ENCODE measurements around the gene BPIFA1.

DNA sequence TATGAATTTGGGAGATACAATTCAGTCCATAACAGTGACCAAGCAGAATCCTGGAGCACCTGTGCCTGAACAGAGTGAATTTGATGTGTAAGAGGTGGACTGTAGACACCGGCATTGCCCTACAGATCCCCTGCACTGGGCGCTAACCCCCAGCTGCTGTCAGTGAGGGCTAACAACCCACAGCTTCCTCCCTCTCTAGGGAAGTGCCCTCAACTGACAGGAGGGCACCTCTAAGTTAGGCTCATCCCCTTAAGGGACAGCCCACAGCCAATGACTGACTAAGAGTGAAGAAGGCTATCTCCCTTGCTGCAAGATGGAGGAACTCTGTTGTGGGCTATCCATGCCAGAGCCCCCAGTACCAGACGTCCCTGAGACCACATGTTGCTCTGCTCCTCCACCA, 31.9 kb downstream of the BPIFA1 start:
- TF ChIP-seq, protein P1, sequence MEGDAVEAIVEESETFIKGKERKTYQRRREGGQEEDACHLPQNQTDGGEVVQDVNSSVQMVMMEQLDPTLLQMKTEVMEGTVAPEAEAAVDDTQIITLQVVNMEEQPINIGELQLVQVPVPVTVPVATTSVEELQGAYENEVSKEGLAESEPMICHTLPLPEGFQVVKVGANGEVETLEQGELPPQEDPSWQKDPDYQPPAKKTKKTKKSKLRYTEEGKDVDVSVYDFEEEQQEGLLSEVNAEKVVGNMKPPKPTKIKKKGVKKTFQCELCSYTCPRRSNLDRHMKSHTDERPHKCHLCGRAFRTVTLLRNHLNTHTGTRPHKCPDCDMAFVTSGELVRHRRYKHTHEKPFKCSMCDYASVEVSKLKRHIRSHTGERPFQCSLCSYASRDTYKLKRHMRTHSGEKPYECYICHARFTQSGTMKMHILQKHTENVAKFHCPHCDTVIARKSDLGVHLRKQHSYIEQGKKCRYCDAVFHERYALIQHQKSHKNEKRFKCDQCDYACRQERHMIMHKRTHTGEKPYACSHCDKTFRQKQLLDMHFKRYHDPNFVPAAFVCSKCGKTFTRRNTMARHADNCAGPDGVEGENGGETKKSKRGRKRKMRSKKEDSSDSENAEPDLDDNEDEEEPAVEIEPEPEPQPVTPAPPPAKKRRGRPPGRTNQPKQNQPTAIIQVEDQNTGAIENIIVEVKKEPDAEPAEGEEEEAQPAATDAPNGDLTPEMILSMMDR (IDR thresholded peaks at IDR 0.05), result no peak
- TF ChIP-seq POLR2AphosphoS5 (IDR thresholded peaks at IDR 0.05) (no peak), POLR2A (IDR thresholded peaks at IDR 0.05) (no peak)
